Testis (tissue), 3 donors: ENCODE data around the gene SPTLC3. TPM values are rescaled to one million over a fixed set of nuclear protein-coding genes. Genes with fewer than 3 reads are reported as not detected.

Source experiments
- DNase-seq: peaks from one replicate; pipeline ENCODE4 v3.0.0-alpha.2; 2019
- H3K27ac ChIP-seq, 2 donors: fragments of 200-600 bp; sonication (generic); one replicate each; pipeline ENCODE4 v1.5.1; 2019
- H3K27me3 ChIP-seq: fragments of 200-600 bp; sonication (generic); one replicate; pipeline ENCODE4 v1.5.1; 2019
- H3K36me3 ChIP-seq: fragments of 200-600 bp; sonication (generic); one replicate; pipeline ENCODE4 v1.5.1; 2017; ENCODE audit warnings: low read depth; ENCODE audit errors: missing control alignments
- H3K4me1 ChIP-seq: fragments of 200-600 bp; sonication (generic); one replicate; pipeline ENCODE4 v1.5.1; 2019
- H3K4me3 ChIP-seq, 2 donors: fragments of 200-600 bp; sonication (generic); one replicate each; pipeline ENCODE4 v1.5.1; 2017 to 2019
- H3K9me3 ChIP-seq: fragments of 200-600 bp; sonication (generic); one replicate; pipeline ENCODE4 v1.5.1; 2017
- POLR2A ChIP-seq: fragments of 450-650 bp; IDR thresholded peaks from one replicate; pipeline ENCODE4 v1.6.1; 2017; ENCODE audit warnings: antibody characterized with exemption, mild to moderate bottlenecking, moderate library complexity
- WGBS, 2 donors: methylation state at CpG; one replicate each; pipeline ENCODE4 v1.1.5; 2018; 5-methylcytosine and 5-hydroxymethylcytosine counted together
- intact Hi-C: fragments of 100-400 bp; cut with DNase I; formaldehyde crosslinking; loops from one replicate; pipeline ENCODE4 v1.15.1; 2023; ENCODE audit warnings: low total_unique reads
- polyA plus RNA-seq: library from polyadenylated mRNA; stranded (reverse); fragments of 350-450 nt; fragmentation: Illumina TruSeq; extraction: RNeasy Lipid Tissue Mini Kit (QIAGEN cat#74804); gene quantifications from one replicate; pipeline ENCODE4 v1.2.3, GENCODE V29; 2014; ENCODE audit warnings: low read depth, low replicate concordance; ENCODE audit not compliant: insufficient read depth
- total RNA-seq, 2 donors: library from RNA; depleted of rRNA; stranded (reverse); fragments of >200 nt; gene quantifications; one replicate each; pipeline ENCODE4 v1.2.3, GENCODE V29; 2016
- TF ChIP-seq, protein P1 (sequence below), 3 experiments: fragments of 450-650 bp in 2 of 3; fragments of 200-600 bp in 1 of 3; sonication (generic) in 1 of 3; IDR thresholded peaks; one replicate each; pipeline ENCODE4 v1.5.1; 2016 to 2019; ENCODE audit warnings: antibody characterized with exemption in 3 of 3, mild to moderate bottlenecking in 2 of 3, moderate library complexity in 1 of 3

SPTLC3 gene
- total and polyA plus RNA-seq, 3 donors from 2014 or later, result 9.8 to 22.6 (median 11.3) TPM

DNA sequence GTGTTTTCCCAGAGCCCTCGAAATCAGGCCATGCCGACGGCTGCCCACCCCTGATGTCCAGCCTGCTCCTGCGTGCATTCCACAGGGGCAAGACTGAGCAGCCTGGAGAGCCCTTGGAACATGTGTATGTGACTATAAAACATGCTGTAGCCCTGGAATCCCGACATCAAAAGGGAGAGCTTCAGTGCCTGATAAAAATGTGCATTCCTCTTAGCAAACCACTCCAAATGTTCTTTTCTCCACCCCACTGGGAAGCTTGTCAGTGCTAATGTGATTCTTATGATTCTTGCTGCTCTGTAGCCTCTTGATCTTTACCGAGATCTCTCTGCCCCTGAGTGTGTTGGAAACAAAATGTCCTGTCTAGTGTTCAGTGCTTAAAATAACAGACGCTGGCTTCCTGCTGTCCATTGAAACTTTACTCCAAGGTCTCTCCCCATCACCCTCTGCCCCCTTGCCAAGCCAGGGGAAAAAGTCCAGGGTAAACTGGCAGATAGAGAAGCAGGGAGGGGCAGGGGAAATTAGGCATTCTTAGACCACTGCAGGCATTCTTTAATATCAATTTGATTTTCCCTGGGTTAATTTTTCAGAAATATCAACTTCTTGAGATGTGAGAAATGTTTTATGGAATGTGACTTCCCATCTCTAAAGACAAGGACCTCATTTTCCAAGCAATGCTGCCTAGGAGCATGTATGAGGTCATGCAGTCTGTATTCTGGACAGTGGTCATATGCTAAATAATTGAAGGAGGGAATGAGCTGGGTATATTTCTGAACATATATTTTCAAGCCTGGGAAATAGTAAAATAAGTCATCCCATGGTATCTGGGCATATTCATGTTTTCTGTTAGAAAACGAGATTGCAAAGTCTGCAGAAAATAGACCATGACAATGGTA, 138.5 kb downstream of the SPTLC3 start:
- no peaks in the 10 kb centered on the region for H3K36me3 ChIP-seq
- H3K9me3 ChIP-seq, result no peaks in the 10 kb centered on the region
- H3K4me3 ChIP-seq, result no peak overlapping the region
- H3K4me1 ChIP-seq, result peaks cover 10% of the 10 kb centered on the region
- intact Hi-C loops, result no loop called here
- peak overlapping the region in 1 of 2 donors; percentile 15 for H3K27ac ChIP-seq
- TF ChIP-seq, protein P1, sequence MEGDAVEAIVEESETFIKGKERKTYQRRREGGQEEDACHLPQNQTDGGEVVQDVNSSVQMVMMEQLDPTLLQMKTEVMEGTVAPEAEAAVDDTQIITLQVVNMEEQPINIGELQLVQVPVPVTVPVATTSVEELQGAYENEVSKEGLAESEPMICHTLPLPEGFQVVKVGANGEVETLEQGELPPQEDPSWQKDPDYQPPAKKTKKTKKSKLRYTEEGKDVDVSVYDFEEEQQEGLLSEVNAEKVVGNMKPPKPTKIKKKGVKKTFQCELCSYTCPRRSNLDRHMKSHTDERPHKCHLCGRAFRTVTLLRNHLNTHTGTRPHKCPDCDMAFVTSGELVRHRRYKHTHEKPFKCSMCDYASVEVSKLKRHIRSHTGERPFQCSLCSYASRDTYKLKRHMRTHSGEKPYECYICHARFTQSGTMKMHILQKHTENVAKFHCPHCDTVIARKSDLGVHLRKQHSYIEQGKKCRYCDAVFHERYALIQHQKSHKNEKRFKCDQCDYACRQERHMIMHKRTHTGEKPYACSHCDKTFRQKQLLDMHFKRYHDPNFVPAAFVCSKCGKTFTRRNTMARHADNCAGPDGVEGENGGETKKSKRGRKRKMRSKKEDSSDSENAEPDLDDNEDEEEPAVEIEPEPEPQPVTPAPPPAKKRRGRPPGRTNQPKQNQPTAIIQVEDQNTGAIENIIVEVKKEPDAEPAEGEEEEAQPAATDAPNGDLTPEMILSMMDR (IDR thresholded peaks at IDR 0.05), result no peak
- TF ChIP-seq POLR2A, result no peak
- WGBS, 2 donors, result 31% methylated on average over 4 to 8 of the region's 8 CpGs
- DNase-seq, result peak; percentile 25
- no peaks in the 10 kb centered on the region for H3K27me3 ChIP-seq

DNA sequence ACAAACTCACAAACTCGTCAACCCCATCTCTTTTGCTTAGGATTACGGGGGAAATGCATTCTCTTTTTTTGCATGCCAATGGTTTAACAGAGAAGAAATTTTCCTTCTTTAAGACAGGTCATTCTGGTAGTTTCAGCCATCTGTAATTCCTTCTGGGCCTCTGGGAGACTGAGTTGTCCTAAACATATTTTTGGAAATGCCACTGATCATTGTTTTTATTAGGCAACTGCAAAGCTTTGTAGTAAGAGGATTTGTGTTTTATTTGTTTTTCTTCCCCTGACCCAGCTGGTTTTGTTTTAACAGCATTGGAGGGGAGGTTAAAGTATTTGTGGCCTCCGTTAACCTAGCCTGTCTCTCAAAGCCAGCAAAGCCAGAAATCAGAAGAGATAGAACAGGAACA, 139.2 kb downstream of the SPTLC3 start:
- Histone ChIP-seq H3K36me3 (no peaks in the 10 kb centered on the region), H3K27me3 (no peaks in the 10 kb centered on the region), H3K9me3 (no peaks in the 10 kb centered on the region), H3K27ac (no peak overlapping the region), H3K4me1 (peaks cover 10% of the 10 kb centered on the region), H3K4me3 (no peak overlapping the region)
- 53 to 71% methylated on average over 3 of the region's 3 CpGs for WGBS, 2 donors
- TF ChIP-seq POLR2A, result no peak
- TF ChIP-seq, protein P1 (IDR thresholded peaks at IDR 0.05), result no peak
- DNase-seq, result no peak
- intact Hi-C loops, result no loop called here

DNA sequence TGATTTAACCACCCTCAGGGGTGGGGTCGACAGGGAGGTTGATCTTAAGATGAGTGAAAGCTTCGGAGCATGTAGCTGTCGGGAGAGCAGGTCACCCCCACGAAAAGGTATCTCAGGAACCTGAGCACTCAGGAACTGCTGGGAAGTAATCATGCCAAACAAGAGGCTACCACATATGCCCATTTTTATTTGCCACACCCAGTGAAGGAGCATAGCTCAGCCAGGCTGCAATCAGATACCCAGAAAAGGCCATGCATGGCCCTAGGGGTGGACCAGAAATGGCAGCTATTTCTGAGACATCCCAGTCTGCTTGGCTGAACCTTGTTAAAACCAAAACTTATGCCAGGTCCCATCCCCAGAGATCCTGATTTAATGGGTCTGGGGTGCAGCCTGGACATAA, 139.6 kb downstream of the SPTLC3 start:
- no peaks in the 10 kb centered on the region for H3K9me3 ChIP-seq
- no peak overlapping the region for H3K4me3 ChIP-seq
- no peak for TF ChIP-seq POLR2A
- TF ChIP-seq, protein P1 (IDR thresholded peaks at IDR 0.05), result no peak
- no peak overlapping the region for H3K27ac ChIP-seq
- H3K36me3 ChIP-seq, result no peaks in the 10 kb centered on the region
- 65 to 83% methylated on average over 4 of the region's 4 CpGs for WGBS, 2 donors
- intact Hi-C loops, result no loop called here
- no peak for DNase-seq
- H3K4me1 ChIP-seq, result peaks cover 10% of the 10 kb centered on the region
- H3K27me3 ChIP-seq, result no peaks in the 10 kb centered on the region

DNA sequence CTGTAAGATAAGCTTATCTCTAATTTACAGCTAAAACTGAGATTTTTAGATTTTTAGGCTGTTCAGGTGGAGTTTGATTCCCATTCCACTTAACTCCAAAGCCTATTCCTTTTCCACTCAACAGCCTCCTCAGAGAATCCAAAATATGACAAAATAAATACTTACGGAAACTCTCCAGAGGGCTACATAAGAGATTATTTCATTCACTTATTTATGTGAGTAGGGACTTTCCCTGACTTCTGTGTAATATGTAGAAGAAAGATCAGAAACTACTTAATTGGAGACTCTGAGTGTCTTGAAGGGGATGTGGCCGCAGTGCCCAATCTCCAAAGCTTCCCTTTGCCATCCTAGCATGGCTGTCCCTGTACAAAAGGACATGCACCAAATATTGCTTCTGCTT, 140.2 kb downstream of the SPTLC3 start:
- H3K27me3 ChIP-seq, result no peaks in the 10 kb centered on the region
- H3K4me1 ChIP-seq, result peaks cover 10% of the 10 kb centered on the region
- no peaks in the 10 kb centered on the region for H3K9me3 ChIP-seq
- no peak for DNase-seq
- intact Hi-C loops, result no loop called here
- H3K4me3 ChIP-seq, result no peak overlapping the region
- WGBS, 2 donors, result 95% methylated on average over 2 of the region's 2 CpGs
- no peaks in the 10 kb centered on the region for H3K36me3 ChIP-seq
- H3K27ac ChIP-seq, result no peak overlapping the region
- no peak for TF ChIP-seq POLR2A
- TF ChIP-seq, protein P1 (IDR thresholded peaks at IDR 0.05), result no peak
